Measurements from ENCODE around the gene C1QTNF2.

The C1QTNF2 gene
- 0 to 0.77 (median 0.04) reads per million in 17 experiments for total RNA-seq

- peak; percentile 20 to 40 (median 33) for DNase-seq
Observed at GRCh38 chr5:160369990-160370712, at the start of gene C1QTNF2. Gene C1QTNF2, minus strand, starts transcription at chr5:160370626. Its CDS starts 15,615 bp downstream, at chr5:160355011.

GRCh38 chr5:160420331-160420610, 49.8 kb upstream of the C1QTNF2 start:
- DNase-seq = no peak

- DNase-seq = peak in 1 of 4 experiments; percentile 21
Observed at GRCh38 chr5:160419458-160420330, 49.3 kb upstream of the C1QTNF2 start.

- peak; percentile 96 to 98 (median 97) for DNase-seq
Observed at GRCh38 chr5:160418561-160419457, 48.4 kb upstream of the C1QTNF2 start, which contains the start of gene SLU7. Gene SLU7, minus strand, starts transcription at chr5:160419081. Its CDS starts 3,787 bp downstream, at chr5:160415294.

- DNase-seq = peak; percentile 93 to 97 (median 96)
Observed at GRCh38 chr5:160399402-160400353, 29.3 kb upstream of the C1QTNF2 start, which contains the start of gene FAM200C. Gene FAM200C, minus strand, starts transcription at chr5:160400054. Its CDS starts 4,564 bp downstream, at chr5:160395490.

GRCh38 chr5:160398806-160399205, 28.4 kb upstream of the C1QTNF2 start:
- DNase-seq = no peak

- DNase-seq = no peak
Observed at GRCh38 chr5:160397492-160397891, 27.1 kb upstream of the C1QTNF2 start.

GRCh38 chr5:160395111-160395510, 24.7 kb upstream of the C1QTNF2 start:
- no peak for DNase-seq

- peak in 2 of 4 experiments; percentile 47 to 61 for DNase-seq
Observed at GRCh38 chr5:160390787-160391696, 20.6 kb upstream of the C1QTNF2 start.

- no peak for DNase-seq
Observed at GRCh38 chr5:160387445-160387844, 17.0 kb upstream of the C1QTNF2 start.

- DNase-seq = no peak
Observed at GRCh38 chr5:160385496-160385895, 15.1 kb upstream of the C1QTNF2 start.

- no peak for DNase-seq
Observed at GRCh38 chr5:160384681-160385080, 14.3 kb upstream of the C1QTNF2 start.

GRCh38 chr5:160382346-160382745, 11.9 kb upstream of the C1QTNF2 start:
- DNase-seq = no peak

GRCh38 chr5:160380041-160380440, 9.6 kb upstream of the C1QTNF2 start:
- no peak for DNase-seq

GRCh38 chr5:160379511-160379910, 9.1 kb upstream of the C1QTNF2 start:
- peak in 3 of 4 experiments; percentile 13 to 35 (median 24) for DNase-seq

- no peak for DNase-seq
Observed at GRCh38 chr5:160378330-160378729, 7.9 kb upstream of the C1QTNF2 start.

GRCh38 chr5:160377651-160378050, 7.2 kb upstream of the C1QTNF2 start:
- DNase-seq = no peak

GRCh38 chr5:160376416-160376815, 6.0 kb upstream of the C1QTNF2 start:
- DNase-seq = no peak

GRCh38 chr5:160375701-160376100, 5.3 kb upstream of the C1QTNF2 start:
- no peak for DNase-seq

- no peak for DNase-seq
Observed at GRCh38 chr5:160375166-160375565, 4.7 kb upstream of the C1QTNF2 start.
